MCF 10A (cell line): Measurements from ENCODE around the gene HOXB13. TPM values are rescaled to one million over a fixed set of nuclear protein-coding genes. Genes with fewer than 3 reads are reported as not detected.

Source experiments
- BruUV-seq: library from RNA; stranded (reverse); fragments of 400-500 nt; replicated peaks from 2 replicates; lab custom pipeline; 2021; lab: Mats Ljungman, UMichigan
- CTCF ChIA-PET: fragments of 300-600 bp; sonication (Branson Sonifier 250); formaldehyde crosslinking; extraction: SDS; loops from one replicate; lab custom pipeline; 2021; ENCODE audit warnings: antibody characterized with exemption, inconsistent platforms; lab: Yijun Ruan, JAX
- POLR2A ChIA-PET: fragments of 300-600, 350-650 bp; sonication (Branson Sonifier 250); formaldehyde crosslinking; extraction: SDS; loops from one replicate; lab custom pipeline; 2020; ENCODE audit warnings: antibody characterized with exemption, inconsistent platforms; lab: Yijun Ruan, JAX
- DNase-seq: peaks from one replicate; pipeline ENCODE4 v3.0.0-alpha.2; 2018; ENCODE audit not compliant: unreplicated experiment
- H3K27ac Mint-ChIP-seq: one replicate; pipeline ENCODE4 v1.8.0; 2022; ENCODE audit warnings: mild to moderate bottlenecking, low read depth, mixed read lengths; ENCODE audit not compliant: unreplicated experiment
- H3K27me3 Mint-ChIP-seq: one replicate; pipeline ENCODE4 v1.8.0; 2022; ENCODE audit warnings: mixed read lengths; ENCODE audit not compliant: insufficient read depth, unreplicated experiment
- H3K36me3 Mint-ChIP-seq: one replicate; pipeline ENCODE4 v1.8.0; 2022; ENCODE audit warnings: mild to moderate bottlenecking, moderate library complexity, mixed read lengths; ENCODE audit not compliant: insufficient read depth, unreplicated experiment
- H3K4me1 Mint-ChIP-seq: one replicate; pipeline ENCODE4 v1.8.0; 2022; ENCODE audit warnings: mixed read lengths; ENCODE audit not compliant: insufficient read depth, unreplicated experiment
- H3K4me3 Mint-ChIP-seq: one replicate; pipeline ENCODE4 v1.8.0; 2022; ENCODE audit warnings: mild to moderate bottlenecking, moderate library complexity, mixed read lengths; ENCODE audit not compliant: unreplicated experiment
- H3K9me3 Mint-ChIP-seq: one replicate; pipeline ENCODE4 v1.8.0; 2022; ENCODE audit warnings: mixed read lengths; ENCODE audit not compliant: unreplicated experiment
- CTCF ChIP-seq: fragments of 200-600 bp; IDR thresholded peaks from one replicate; pipeline ENCODE4 v1.8.0; 2022; ENCODE audit warnings: antibody characterized with exemption, mild to moderate bottlenecking; ENCODE audit not compliant: unreplicated experiment
- intact Hi-C: fragments of 100-400 bp; cut with micrococcal nuclease; formaldehyde crosslinking; loops from 2 replicates; pipeline ENCODE4 v1.14.1; 2022
- total RNA-seq: library from RNA; stranded (reverse); gene quantifications from 2 replicates; pipeline ENCODE4 v1.2.3, GENCODE V29; 2022

Gene HOXB13
- total RNA-seq, 1 experiment from 2014 or later: not detected

GRCh38 chr17:48729335-48730239 lies 1.0 kb upstream of the HOXB13 start:
- TF ChIP-seq CTCF: no peak
- Mint-ChIP-seq H3K4me3 (no peak overlapping the region), H3K9me3 (no peaks in the 10 kb centered on the region), H3K4me1 (peaks cover 7% of the 10 kb centered on the region), H3K27ac (no peak overlapping the region), H3K27me3 (peaks cover 100% of the 10 kb centered on the region), H3K36me3 (no peaks in the 10 kb centered on the region)
- DNase-seq: no peak
- CTCF ChIA-PET: interaction anchor here (0.9 kb wide), 1 partner anchor 61 kb away, joined by 3 read pairs; no protein-coding TSS in a partner anchor
- no TSS peak for BruUV-seq
- POLR2A ChIA-PET: interaction anchor here (0.7 kb wide), 1 partner anchor 15 kb away, joined by 3 read pairs; no protein-coding TSS in a partner anchor
- intact Hi-C loops: no loop called here

- intact Hi-C loops: no loop called here
Observed at GRCh38 chr17:48727415-48728175, 955 bp downstream of the HOXB13 start.

GRCh38 chr17:48726916-48727286 lies 1.6 kb downstream of the HOXB13 start:
- no peak for TF ChIP-seq CTCF
- H3K4me1 Mint-ChIP-seq: peaks cover 11% of the 10 kb centered on the region
- no peaks in the 10 kb centered on the region for H3K9me3 Mint-ChIP-seq
- H3K27ac Mint-ChIP-seq: no peak overlapping the region
- no peak overlapping the region for H3K4me3 Mint-ChIP-seq
- intact Hi-C loops: no loop called here
- H3K36me3 Mint-ChIP-seq: no peaks in the 10 kb centered on the region
- POLR2A ChIA-PET: no interaction called here
- no TSS peak for BruUV-seq
- H3K27me3 Mint-ChIP-seq: peaks cover 81% of the 10 kb centered on the region
- CTCF ChIA-PET: interaction anchor here (0.7 to 5.0 kb wide), 6 partner anchors 36 to 312 kb away, joined by 3 to 27 read pairs (median 6); no protein-coding TSS in a partner anchor
- DNase-seq: no peak

More at GRCh38 chr17:48727415-48728175, 955 bp downstream of the HOXB13 start:
- no peaks in the 10 kb centered on the region for H3K36me3 Mint-ChIP-seq
- H3K27ac Mint-ChIP-seq: no peak overlapping the region
- CTCF ChIA-PET: interaction anchor here (0.5 to 5.0 kb wide), 8 partner anchors 48 to 563 kb away, joined by 3 to 26 read pairs (median 3); no protein-coding TSS in a partner anchor
- H3K4me3 Mint-ChIP-seq: no peak overlapping the region
- no peak for TF ChIP-seq CTCF
- H3K27me3 Mint-ChIP-seq: peaks cover 88% of the 10 kb centered on the region
- DNase-seq: no peak
- BruUV-seq: no TSS peak
- no peaks in the 10 kb centered on the region for H3K9me3 Mint-ChIP-seq
- peaks cover 11% of the 10 kb centered on the region for H3K4me1 Mint-ChIP-seq
- POLR2A ChIA-PET: interaction anchor here (1.1 kb wide), 1 partner anchor 62 kb away, joined by 3 read pairs; no protein-coding TSS in a partner anchor
